HG02840 (cell line): ENCODE data around the gene TSPAN5.
"Not testable (repeated sequence)": the region's sequence is repeated elsewhere in the genome, so short reads cannot be mapped to it uniquely, and the experiment has no call there.

Experiments used
- ATAC-seq: cut with Tn5 transposase; IDR thresholded peaks from one replicate; pipeline ENCODE4 v1.9.1; 2021; ENCODE audit warnings: mild to moderate bottlenecking, moderate library complexity, moderate number of reproducible peaks; ENCODE audit not compliant: unreplicated experiment, low FRiP score

Gene TSPAN5

DNA sequence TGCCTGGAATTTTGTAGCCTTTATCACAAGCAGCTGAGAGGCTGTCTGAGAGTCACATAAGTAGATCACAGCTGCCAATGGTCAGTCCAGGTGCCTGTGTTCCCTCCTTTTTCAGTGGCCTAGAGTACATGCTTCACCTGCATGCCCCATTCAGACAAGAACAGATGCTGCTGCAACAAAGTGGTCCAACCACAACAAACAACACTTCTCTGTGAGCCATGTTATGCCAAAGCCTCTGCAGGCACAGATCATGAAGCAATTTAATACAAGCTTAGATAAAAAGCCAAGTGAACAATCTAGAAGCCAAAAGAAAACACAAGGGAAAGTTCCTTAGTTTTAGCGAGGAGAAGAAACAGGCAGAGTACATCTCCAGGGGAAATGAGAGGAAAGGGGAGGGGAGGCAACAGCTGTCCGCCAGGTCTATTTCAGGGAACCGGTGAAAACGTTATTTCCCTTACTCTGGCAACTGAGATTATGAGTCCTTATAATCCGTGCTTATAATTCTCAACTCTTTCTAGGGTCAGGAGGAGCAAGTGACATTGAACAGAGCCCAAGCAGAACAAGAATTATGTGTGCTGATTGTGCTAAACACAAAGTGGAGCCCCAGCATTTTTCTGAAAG is 92.6 kb downstream of the TSPAN5 start:
- no peak for ATAC-seq

DNA sequence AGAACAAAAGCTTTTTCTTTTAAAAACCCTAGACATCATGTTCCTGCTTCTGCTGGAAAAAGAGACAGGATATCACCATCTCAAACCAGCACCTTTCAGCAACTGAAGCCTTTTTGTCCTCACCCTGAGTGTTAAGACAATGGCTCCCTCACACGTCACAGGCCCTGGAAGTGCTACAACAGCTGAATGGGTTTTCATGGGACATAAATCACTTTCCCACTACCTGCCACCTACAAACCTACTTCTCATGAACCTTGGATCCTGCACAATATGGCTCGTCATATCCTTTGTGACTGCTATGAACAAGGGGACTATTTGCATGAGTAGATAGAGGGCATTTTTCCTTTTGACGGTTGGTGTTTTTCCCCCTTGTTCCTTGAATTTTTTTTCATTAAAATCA is 93.6 kb downstream of the TSPAN5 start:
- no peak for ATAC-seq

DNA sequence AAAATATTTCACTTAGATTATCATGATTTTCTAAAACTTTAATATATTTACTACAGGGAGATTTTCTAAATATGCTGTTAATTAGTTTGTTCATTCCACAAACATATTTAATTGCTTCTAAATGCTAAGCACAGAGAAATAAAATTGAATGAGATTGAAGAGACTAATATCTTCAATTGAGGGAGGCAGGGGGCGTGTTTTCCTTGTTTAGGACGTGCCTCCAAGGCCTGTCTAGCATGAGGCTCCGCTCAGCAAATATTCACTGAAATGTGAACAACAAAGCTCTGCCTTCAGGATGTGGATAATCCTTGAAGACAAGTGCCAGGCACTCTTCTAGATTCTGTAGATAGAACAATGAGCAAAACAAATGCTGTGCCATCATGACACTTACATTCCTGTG is 98.1 kb downstream of the TSPAN5 start:
- ATAC-seq, result no peak

DNA sequence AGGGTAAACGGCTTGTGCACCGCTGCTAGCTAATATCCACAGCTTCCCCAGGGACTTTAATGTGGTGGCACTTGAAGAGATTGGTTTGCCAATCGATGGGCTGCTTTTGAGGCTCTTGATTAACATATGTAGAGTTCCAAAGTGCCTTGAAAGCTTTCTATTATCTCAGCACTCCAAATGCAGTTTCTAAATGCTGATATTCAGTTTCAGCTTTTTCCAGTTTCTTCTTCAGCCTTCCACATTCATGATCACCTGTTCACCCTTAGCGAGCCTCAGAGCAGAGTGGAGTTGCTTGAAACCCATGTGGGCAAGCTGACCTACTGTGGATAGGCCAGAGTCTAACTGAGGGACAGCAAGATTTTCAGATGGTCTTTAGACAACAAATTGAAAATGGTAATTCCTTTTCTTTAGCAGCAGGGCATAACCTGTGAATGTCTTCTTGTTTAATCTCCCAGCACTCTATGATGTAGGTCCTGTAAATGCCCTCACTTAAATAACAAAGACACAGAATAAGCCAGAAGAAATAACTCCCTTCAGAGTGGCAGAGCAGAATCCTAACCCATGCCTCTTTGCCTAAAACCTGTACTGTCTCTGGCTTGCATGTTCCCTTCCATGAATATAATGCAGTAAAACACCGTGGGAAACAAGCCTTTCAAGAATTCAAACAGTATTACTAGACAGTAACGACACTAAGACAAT is 99.8 kb downstream of the TSPAN5 start:
- ATAC-seq, result no peak

DNA sequence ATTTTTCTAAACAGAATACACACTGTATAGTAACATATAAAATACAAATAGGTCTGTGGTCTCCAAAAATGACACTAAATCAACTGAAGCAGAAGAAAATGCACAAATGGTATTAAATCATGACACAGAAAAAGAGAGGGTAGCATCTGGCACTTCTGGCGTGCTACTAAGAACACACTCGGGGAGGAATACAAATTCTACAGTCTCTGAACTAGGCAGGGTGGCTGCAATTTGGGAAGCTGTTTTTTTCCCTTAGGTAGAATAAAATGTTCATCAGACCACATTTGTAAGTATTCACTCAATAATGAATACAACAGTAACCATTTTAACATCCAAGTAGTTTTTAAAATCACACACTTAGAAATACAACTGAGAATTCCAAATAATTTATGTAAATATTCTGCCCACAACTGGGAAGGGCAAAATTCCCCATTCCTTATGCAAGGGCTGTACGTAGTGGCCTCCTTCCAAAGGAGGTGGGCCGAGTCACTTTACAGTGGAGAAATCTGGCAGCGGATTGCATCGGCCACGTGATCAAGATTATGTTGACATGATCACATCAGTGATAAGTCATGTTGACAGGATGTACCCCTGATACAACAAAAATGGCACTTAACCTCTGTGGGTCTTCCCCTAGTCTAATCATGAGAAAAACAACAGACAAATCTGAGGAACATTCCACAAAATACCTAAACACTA is 101.1 kb downstream of the TSPAN5 start:
- no peak for ATAC-seq

DNA sequence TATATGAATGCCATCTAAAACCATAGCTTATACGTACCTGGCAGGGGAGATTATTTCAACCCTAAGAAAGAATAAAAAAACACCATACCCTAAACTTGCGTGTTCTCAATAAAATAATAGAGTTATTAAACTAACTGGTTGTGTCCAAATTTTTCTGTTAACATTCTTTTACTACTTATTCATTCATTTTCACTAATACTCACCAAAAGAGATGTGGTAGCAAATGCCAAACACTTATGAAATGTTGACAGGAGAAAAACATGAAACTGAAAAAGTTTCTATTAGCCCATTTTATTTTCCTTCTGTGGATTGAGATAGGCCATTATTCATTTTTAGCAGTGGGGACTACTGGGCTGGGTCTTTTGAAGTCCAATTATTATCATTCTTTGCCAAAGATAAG is 102.0 kb downstream of the TSPAN5 start:
- no peak for ATAC-seq

- ATAC-seq, result no peak
Observed at GRCh38 chr4:98555798-98556445, 102.5 kb downstream of the TSPAN5 start.

- no peak for ATAC-seq
Observed at GRCh38 chr4:98546910-98547594, 111.4 kb downstream of the TSPAN5 start.

DNA sequence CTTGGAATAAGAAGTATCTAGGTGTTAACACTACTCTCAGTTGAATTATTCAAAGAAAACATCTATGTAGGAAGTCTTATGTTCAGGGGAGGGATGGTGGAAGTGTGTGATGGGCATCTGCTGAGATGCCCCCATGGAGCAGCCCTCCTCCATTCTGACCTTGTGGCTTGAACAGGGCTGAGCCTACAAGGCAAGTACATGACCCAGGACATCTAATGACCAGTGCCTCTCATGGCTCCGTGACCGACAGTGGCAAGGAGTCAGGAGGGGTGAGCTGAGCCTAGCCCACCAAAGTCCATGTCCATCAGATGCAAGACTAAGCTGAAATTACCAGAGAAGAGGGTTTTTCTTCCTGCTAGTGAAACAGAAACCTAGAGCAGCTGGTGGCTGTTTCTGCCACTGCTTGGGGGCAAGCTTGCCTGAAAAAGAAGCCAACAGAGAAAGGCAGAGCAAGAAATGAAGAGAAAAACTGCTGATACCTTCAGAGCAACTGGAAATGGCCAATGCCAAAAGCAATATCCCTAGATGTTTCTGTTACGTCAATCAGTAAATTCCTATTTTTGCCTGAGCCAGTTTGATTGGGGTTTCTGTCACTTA is 113.5 kb downstream of the TSPAN5 start:
- no peak for ATAC-seq

GRCh38 chr4:98544141-98544817 is 114.1 kb downstream of the TSPAN5 start:
- no peak for ATAC-seq

DNA sequence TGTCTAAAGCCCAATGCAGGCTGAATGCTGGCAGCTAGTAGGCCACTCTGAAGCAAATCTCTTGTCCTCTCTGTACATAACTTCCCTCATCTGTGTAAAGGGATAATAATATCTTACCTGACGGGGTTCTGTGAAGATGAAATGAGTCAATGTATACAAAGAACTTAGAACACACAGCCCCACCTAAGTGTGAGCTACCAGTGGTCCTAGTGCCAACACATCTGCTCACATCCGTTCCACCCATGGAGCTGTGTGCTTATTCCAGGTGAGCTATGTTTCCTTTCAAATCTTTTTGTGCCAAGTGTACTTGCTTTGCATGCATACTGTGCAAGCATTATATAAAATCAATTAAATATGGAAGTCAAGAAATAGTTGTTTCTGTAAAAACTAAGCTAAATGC is 116.4 kb downstream of the TSPAN5 start:
- ATAC-seq, result no peak

GRCh38 chr4:98540803-98541202 is 117.6 kb downstream of the TSPAN5 start:
- ATAC-seq, result no peak

- ATAC-seq, result no peak
Observed at GRCh38 chr4:98539741-98540140, 118.7 kb downstream of the TSPAN5 start.

- no peak for ATAC-seq
Observed at GRCh38 chr4:98539299-98539698, 119.1 kb downstream of the TSPAN5 start.

DNA sequence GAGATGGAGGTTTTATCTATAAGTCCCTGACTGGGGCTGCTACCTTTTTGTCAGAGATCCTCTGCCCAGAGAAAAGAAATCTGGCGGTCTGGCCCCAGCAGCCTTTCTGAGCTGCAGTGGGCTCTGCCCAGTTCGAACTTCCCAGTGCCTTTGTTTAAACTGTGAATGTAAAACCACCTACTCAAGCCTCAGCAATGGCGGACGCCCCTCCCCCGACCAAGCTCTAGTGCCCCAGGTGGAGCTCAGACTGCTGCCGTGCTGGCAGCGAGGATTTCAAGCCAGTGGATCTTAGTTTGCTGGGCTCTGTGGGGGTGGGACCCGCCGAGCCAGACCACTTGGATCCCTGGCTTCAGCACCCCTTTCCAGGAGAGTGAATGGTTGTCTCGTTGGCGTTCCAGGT is 121.8 kb downstream of the TSPAN5 start:
- ATAC-seq, result no peak

- ATAC-seq, result not testable (repeated sequence)
Observed at GRCh38 chr4:98534146-98534545, 124.3 kb downstream of the TSPAN5 start.

DNA sequence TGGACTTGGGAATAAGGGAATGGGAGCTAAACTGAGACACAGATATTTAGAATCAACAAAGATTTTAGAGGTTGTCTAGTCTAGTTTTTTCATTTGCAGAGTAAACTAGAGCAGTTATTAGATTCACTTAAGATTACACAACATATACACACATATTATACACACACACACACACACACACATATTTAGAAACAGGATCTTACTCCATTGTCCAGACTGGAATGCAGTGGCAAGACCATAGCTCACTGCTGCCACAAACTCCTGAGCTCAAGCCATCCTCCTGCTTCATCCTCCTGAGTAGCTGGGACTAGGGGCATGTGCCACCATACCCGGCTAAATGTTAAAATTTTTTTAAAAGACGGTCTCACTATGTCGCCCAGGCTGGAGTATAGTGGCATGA is 127.8 kb downstream of the TSPAN5 start:
- ATAC-seq, result no peak

GRCh38 chr4:98529970-98530569 is 128.3 kb downstream of the TSPAN5 start:
- ATAC-seq, result no peak

DNA sequence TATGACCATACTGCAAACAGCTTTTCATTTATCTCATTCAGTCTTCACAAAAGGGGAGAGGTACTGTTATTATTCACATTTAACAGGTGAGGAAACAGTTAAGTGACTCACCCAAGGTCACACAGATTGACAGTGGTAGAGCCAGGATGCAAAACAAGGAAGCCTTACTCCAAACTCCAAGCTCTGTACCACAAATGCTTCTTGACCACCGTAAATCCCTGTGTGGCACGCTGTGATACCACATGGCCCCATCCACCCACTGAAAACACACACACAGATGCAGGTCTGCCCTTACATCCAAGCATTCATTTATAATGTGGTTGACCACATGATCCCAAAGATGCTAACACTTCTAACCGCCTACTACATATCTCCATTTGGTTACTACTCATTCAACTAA is 129.5 kb downstream of the TSPAN5 start:
- no peak for ATAC-seq
